ENCODE results near the gene SALL3.
"Not testable (repeated sequence)": the region's sequence is repeated elsewhere in the genome, so short reads cannot be mapped to it uniquely, and the experiment has no call there.

SALL3 gene

GRCh38 chr18:78979730-78980278, at the start of gene SALL3:
Gene SALL3 (plus strand): TSS chr18:78979818. CDS start chr18:78980275, 457 bp downstream.
- DNase-seq (ENCODE audit: low read depth in 2 of 2): no peak

- DNase-seq (ENCODE audit: low read depth in 2 of 2): no peak
These were observed 47.3 kb upstream of the SALL3 start for GRCh38 chr18:78932281-78932680.

GRCh38 chr18:78934003-78934402, 45.6 kb upstream of the SALL3 start:
- DNase-seq (ENCODE audit: low read depth in 2 of 2): no peak

DNA sequence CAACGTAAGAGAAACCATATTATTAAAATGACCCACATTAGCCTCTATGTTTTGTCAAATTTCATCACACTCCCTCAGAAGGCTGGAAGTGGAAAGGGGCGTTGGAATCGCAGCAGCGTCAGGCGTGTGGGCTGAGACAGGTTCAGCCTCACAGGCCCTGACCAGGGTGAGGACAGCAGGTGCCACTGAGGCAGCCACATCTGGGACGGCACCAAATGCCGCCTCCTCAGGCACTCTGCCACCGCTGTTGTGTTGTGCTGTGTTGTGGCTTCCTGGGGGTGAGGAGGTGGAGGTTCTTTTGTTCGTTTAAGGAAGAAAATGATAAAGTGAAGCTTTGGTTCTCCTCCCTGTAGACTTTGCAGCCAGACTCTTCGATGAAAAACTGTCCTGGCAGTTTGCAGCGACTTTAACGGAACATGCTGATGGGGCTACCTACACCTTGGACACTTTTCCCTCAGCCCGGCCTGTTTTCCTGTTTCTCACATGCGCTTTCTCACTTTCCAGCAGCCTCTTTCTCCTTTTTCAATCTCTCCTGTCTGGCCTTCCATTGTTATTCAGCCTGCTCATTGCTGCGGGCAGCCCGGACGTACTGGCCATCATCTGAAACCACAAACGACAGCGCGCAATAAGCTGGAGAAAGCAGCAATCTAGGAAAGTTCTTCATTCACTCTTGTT, 44.9 kb upstream of the SALL3 start:
- DNase-seq (ENCODE audit: low read depth in 2 of 2): no peak

- no peak for DNase-seq (ENCODE audit: low read depth in 2 of 2)
These were observed 44.2 kb upstream of the SALL3 start for GRCh38 chr18:78935406-78935805.

- DNase-seq (ENCODE audit: low read depth in 2 of 2): no peak
These were observed 43.2 kb upstream of the SALL3 start for GRCh38 chr18:78936251-78937005.

- no peak for DNase-seq (ENCODE audit: low read depth in 2 of 2)
These were observed 42.5 kb upstream of the SALL3 start for GRCh38 chr18:78937166-78937565.

DNA sequence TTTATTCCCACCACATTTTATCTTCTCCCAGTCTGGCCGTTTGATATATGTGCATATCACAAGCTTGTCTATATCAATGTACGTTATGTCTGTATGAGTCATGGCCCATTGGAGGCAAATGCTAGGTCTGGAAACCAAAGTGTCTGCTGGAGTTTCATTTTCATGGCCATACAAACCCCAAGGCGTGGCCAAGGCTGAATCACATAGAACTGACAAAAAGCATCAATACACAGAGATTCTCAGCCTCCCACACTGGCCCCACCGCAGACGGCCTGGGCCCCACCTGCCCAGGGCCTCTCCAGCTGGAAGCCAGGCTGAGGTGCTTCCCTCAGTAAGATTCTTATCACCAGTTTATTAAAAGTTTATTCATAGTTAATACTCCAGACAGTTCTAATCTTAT, 40.5 kb upstream of the SALL3 start:
- DNase-seq (ENCODE audit: low read depth in 2 of 2): no peak

- DNase-seq (ENCODE audit: low read depth in 2 of 2): no peak
These were observed 39.7 kb upstream of the SALL3 start for GRCh38 chr18:78939734-78940494.

- DNase-seq (ENCODE audit: low read depth in 2 of 2): not testable (repeated sequence)
These were observed 37.4 kb upstream of the SALL3 start for GRCh38 chr18:78942236-78942635.

GRCh38 chr18:78945628-78946027, 34.0 kb upstream of the SALL3 start:
- DNase-seq (ENCODE audit: low read depth in 2 of 2): no peak

- DNase-seq (ENCODE audit: low read depth in 2 of 2): no peak
These were observed 32.3 kb upstream of the SALL3 start for GRCh38 chr18:78947291-78947690.

- no peak for DNase-seq (ENCODE audit: low read depth in 2 of 2)
These were observed 31.4 kb upstream of the SALL3 start for GRCh38 chr18:78948221-78948620.

DNA sequence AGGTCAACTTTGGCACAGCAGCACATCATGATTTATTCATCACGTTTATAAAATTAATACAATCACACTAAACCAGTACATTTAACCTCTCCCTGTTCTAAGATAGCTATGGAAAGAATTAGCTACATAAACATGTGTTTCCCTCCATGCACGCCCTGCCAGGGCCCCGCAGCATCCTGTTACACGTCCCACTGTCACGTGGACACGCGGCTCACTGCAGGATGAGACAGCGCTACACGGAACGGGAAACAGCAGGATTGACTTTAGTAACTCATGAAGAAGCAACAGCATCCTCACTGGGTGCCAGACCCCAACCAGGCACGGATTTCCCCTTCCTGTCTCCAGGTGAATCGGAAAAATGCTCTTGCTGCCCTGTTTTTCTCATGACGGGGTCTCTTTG, 30.9 kb upstream of the SALL3 start:
- no peak for DNase-seq (ENCODE audit: low read depth in 2 of 2)

DNA sequence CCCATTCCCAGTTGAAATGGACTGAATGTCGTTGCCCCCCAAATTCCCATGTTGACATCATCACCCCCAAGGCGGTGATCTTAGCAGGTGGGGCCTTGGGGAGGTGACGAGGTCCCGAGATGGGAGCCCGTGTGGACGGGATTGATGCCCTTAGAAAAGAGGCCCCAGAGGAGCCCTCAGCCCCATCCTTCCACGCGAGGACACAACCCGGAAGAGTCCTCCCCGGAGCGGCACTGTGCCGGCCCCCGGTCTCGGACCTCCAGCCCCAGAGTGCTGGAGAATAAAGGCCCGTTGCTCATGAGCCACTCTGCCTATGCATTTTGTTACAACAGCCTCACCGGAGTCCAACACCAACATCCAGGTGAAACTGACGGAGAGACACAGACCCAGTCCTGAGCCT, 30.4 kb upstream of the SALL3 start:
- no peak for DNase-seq (ENCODE audit: low read depth in 2 of 2)

GRCh38 chr18:78950386-78950785, 29.2 kb upstream of the SALL3 start:
- no peak for DNase-seq (ENCODE audit: low read depth in 2 of 2)

GRCh38 chr18:78953566-78953965, 26.1 kb upstream of the SALL3 start:
- DNase-seq (ENCODE audit: low read depth in 2 of 2): no peak

DNA sequence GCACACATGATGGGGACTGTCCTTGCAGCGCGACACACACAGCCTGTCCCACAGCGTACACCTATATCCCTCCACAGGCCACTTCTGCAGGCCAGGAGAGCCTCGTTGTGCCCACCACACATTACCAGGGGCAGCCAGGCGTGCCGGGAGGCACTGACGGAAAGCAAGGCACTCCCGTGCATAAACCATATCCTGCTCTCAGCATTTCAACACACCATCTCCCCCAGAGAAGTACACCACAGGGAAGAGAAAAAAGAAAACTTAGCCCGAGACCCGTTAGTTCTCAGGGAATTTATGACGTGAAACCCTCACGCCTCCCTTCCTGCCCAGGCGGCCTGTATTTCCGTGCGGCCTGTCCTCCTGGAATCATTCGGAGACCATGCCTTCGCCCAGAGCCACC, 24.6 kb upstream of the SALL3 start:
- no peak for DNase-seq (ENCODE audit: low read depth in 2 of 2)

DNA sequence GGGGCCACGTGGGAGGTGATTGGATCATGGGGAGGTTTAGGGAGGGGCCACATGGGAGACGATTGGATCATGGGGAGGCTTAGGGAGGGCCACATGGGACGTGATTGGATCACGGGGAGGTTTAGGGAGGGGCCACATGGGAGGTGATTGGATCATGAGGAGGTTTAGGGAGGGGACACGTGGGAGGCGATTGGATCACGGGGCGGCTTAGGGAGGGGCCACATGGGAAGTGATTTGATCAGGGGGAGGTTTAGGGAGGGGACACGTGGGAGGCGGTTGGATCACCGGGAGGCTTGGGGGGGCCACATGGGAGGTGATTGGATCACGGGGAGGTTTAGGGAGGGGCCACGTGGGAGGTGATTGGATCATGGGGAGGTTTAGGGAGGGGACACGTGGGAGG, 22.5 kb upstream of the SALL3 start:
- no peak for DNase-seq (ENCODE audit: low read depth in 2 of 2)

DNA sequence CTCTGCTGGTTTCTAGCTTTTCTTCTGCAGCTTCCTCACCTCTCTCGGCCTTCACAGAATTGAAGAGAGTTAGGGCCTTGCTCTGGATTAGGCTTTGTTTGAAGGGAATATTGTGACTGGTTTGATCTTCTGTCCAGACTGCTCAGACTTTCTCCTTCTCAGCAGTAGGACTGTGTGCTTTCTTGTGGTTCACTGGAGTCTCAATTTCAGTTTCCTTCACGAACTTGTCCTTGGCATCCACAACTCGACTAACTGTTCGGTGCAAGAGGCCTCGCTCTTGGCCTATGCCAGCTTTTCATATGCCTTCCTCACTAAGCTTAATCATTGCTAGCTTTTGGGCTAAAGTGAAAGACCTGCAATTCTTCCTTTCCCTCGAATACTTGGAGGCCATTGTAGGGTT, 18.9 kb upstream of the SALL3 start:
- no peak for DNase-seq (ENCODE audit: low read depth in 2 of 2)

GRCh38 chr18:78962098-78962497, 17.5 kb upstream of the SALL3 start:
- no peak for DNase-seq (ENCODE audit: low read depth in 2 of 2)

DNA sequence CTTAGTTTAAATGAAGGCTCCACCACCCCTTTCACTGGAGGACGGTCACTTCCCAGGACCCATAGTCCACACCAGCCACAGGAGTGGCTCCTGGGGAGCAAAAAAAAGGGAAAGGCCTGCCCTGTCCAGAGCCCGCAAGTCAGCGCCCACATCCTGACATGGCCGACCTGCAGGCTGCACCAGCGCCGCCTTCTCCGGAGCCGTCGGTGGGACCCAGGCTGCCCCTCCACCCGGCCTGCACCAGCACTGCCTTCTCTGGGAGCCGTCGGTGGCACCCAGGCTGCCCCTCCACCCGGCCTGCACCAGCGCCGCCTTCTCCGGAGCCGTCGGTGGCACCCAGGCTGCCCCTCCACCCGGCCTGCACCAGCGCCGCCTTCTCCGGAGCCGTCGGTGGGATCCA, 14.9 kb upstream of the SALL3 start:
- DNase-seq (ENCODE audit: low read depth in 2 of 2): not testable (repeated sequence)
